ENCODE results near the gene YY1. TPM values are rescaled to one million over a fixed set of nuclear protein-coding genes. Genes with fewer than 3 reads are reported as not detected.
"Not testable (repeated sequence)": the region's sequence is repeated elsewhere in the genome, so short reads cannot be mapped to it uniquely, and the experiment has no call there.

The YY1 gene
- total RNA-seq, 1 experiment from 2014 or later, result 73.3 TPM

DNA sequence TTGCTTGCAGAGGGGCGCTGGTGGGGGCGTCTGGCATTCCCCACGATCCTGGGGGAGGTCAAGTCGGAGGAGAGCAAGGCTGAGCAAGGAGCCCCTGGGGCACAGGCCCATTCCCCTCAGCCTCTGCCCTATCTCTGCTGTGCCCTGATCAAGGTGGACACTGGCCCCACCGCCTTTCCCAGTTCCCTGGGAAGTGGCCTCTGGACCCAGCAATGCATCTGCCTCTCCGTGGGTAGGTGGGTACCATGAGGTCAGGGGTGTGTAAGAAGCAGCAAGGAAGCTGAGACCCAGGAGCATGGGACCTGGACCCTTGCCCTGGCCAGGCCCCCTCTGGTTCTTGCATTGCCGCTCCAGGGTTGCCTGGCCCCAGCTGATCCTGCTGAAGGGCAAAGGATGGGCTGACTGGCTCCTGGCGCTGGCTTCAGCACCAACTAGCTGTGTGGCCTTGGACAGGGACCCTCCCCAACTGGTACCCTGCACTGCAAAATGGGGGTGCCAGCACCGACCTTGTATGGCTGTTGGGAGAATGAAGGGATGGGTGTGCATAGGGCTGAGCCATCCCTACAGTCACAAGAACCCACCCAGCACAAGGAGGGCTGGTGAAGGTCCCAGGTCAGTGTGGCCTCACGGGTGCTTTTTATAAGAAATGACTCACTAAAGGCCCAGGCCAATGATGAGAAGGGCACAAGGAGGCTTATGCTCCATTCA is 47.7 kb downstream of the YY1 start:
- BruUV-seq (replicated peaks), result no TSS peak
- H3K4me1 Mint-ChIP-seq (ENCODE audit: insufficient read depth, unreplicated experiment), result peaks cover 17% of the 10 kb centered on the region
- intact Hi-C loops (cut with micrococcal nuclease), result no loop called here
- H3K4me3 Mint-ChIP-seq (ENCODE audit: unreplicated experiment), result peak overlapping the region; percentile 77
- TF ChIP-seq, protein P1, sequence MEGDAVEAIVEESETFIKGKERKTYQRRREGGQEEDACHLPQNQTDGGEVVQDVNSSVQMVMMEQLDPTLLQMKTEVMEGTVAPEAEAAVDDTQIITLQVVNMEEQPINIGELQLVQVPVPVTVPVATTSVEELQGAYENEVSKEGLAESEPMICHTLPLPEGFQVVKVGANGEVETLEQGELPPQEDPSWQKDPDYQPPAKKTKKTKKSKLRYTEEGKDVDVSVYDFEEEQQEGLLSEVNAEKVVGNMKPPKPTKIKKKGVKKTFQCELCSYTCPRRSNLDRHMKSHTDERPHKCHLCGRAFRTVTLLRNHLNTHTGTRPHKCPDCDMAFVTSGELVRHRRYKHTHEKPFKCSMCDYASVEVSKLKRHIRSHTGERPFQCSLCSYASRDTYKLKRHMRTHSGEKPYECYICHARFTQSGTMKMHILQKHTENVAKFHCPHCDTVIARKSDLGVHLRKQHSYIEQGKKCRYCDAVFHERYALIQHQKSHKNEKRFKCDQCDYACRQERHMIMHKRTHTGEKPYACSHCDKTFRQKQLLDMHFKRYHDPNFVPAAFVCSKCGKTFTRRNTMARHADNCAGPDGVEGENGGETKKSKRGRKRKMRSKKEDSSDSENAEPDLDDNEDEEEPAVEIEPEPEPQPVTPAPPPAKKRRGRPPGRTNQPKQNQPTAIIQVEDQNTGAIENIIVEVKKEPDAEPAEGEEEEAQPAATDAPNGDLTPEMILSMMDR (IDR thresholded peaks at IDR 0.05; ENCODE audit: unreplicated experiment), result no peak
- no peaks in the 10 kb centered on the region for H3K9me3 Mint-ChIP-seq (ENCODE audit: unreplicated experiment)
- H3K36me3 Mint-ChIP-seq (ENCODE audit: insufficient read depth, unreplicated experiment), result peaks cover 26% of the 10 kb centered on the region
- CTCF ChIA-PET, result interaction anchor here (0.6 to 2.4 kb wide), 16 partner anchors 8 to 768 kb away, joined by 3 to 30 read pairs (median 4); no protein-coding TSS in a partner anchor
- POLR2A ChIA-PET, result interaction anchor here (1.2 to 2.1 kb wide), 3 partner anchors 9 to 90 kb away, joined by 3 to 8 read pairs (median 5); a partner anchor contains a TSS
- H3K27me3 Mint-ChIP-seq (ENCODE audit: insufficient read depth, unreplicated experiment), result no peaks in the 10 kb centered on the region
- H3K27ac Mint-ChIP-seq (ENCODE audit: low read depth, unreplicated experiment), result peak overlapping the region; percentile 64
- no peak for DNase-seq (ENCODE audit: unreplicated experiment)

DNA sequence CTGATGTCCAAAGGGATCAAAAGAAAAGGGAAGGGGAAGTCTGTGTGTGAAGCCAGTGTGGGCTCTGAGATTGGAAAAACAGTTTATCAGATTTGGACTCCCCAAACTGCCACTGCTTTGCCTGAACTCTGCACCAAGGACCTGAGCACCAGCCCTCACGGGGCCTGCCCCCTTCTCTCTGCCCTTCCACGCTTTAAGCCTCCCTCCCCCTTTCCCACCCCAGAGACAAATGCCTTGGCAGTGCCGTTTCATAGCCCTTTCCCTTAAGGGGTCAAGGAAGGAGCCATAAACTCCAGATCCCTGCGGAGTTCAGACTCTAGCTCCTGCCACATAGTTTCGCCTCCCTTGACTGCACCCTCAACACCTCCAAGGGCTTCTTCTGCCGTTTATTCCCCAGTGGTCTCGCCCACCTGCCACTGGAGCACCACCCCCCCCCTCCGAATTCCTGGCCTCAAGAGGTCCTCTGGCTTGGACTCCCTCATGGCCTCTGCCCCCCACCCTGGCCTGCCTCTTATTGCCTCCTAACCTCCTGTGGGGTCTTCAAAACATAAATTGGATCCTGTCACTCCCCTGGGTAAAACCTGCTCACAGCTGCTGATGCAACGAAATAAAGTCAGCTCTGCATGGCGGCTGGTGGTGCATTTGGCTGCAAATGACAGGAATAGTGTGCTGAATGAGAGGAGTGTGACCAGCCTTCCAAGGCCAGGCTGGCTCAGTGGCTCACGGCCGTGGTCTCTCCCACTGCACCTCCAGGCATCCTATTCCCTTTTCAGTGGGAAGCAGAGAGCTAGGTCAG is 48.5 kb downstream of the YY1 start:
- H3K27me3 Mint-ChIP-seq (ENCODE audit: insufficient read depth, unreplicated experiment), result no peaks in the 10 kb centered on the region
- DNase-seq (ENCODE audit: unreplicated experiment), result no peak
- peaks cover 20% of the 10 kb centered on the region for H3K36me3 Mint-ChIP-seq (ENCODE audit: insufficient read depth, unreplicated experiment)
- H3K4me1 Mint-ChIP-seq (ENCODE audit: insufficient read depth, unreplicated experiment), result peaks cover 11% of the 10 kb centered on the region
- POLR2A ChIA-PET, result interaction anchor here (1.4 kb wide), 1 partner anchor 9 kb away, joined by 5 read pairs; no protein-coding TSS in a partner anchor
- CTCF ChIA-PET, result interaction anchor here (0.6 to 2.1 kb wide), 5 partner anchors 11 to 91 kb away, joined by 3 to 8 read pairs (median 4); no protein-coding TSS in a partner anchor
- no peak overlapping the region for H3K4me3 Mint-ChIP-seq (ENCODE audit: unreplicated experiment)
- intact Hi-C loops (cut with micrococcal nuclease), result no loop called here
- TF ChIP-seq, protein P1 (IDR thresholded peaks at IDR 0.05; ENCODE audit: unreplicated experiment), result no peak
- no TSS peak for BruUV-seq (replicated peaks)
- H3K27ac Mint-ChIP-seq (ENCODE audit: low read depth, unreplicated experiment), result no peak overlapping the region
- H3K9me3 Mint-ChIP-seq (ENCODE audit: unreplicated experiment), result no peaks in the 10 kb centered on the region

DNA sequence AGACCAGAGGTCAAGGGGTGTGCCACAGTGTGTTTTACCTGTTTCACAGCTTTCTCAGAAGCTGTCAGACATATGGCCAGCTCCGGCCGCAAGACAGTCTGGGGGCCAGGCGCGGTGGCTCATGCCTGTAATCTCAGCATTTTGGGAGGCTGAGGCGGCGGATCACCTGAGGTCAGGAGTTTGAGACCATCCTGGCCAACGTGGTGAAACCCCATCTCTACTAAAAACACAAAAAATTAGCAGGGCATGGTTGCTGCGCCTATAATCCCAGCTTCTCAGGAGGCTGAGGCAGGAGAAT is 49.0 kb downstream of the YY1 start:
- BruUV-seq (replicated peaks); intact Hi-C loops (cut with micrococcal nuclease); POLR2A ChIA-PET; H3K27ac Mint-ChIP-seq (ENCODE audit: low read depth, unreplicated experiment); H3K27me3 Mint-ChIP-seq (ENCODE audit: insufficient read depth, unreplicated experiment); H3K4me1 Mint-ChIP-seq (ENCODE audit: insufficient read depth, unreplicated experiment); H3K9me3 Mint-ChIP-seq (ENCODE audit: unreplicated experiment); H3K4me3 Mint-ChIP-seq (ENCODE audit: unreplicated experiment); DNase-seq (ENCODE audit: unreplicated experiment): not testable (repeated sequence)
- peaks cover 14% of the 10 kb centered on the region for H3K36me3 Mint-ChIP-seq (ENCODE audit: insufficient read depth, unreplicated experiment)
- CTCF ChIA-PET, result interaction anchor here (0.9 to 1.2 kb wide), 2 partner anchors 12 to 90 kb away, joined by 4 to 5 read pairs; no protein-coding TSS in a partner anchor

DNA sequence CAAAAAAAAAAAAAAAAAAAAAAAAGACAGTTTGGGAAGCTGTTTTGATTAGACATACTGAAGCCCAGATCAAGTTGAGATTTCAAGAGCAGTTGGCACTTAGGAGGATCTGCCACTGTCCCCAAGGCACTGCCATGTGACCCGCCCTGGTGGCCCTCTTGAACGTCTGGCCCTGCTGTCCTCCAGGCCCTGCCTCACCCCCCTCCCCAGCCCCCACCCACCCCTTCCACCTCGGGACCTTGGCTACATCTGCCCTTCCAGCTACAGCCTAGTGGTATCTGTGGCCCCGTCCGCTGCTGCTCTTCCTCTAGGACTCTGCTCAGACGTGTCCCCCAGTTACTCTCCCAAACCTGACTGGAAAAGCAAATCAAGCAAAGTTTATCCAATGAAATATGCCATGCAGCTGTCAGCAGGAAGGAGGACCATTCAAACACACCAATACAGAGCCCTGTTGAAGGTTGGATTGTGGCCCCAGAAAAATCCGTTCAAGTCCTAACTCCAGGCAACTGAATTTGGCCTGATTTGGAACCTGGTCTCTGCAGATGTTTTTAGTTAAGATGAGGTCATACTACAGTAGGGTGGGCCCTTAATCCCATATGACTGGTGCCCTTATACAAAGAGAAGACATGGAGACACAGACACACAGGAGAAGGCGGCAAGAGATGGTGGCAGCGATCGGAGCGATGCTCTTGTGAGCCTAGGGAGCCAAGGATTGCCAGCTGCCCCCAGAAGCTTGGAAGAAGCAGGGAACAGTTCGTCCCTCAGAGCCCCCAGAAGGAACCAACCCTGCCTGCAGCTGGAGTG is 49.6 kb downstream of the YY1 start:
- Mint-ChIP-seq H3K4me3 (ENCODE audit: unreplicated experiment) (no peak overlapping the region), H3K4me1 (ENCODE audit: insufficient read depth, unreplicated experiment) (peaks cover 5% of the 10 kb centered on the region), H3K27me3 (ENCODE audit: insufficient read depth, unreplicated experiment) (no peaks in the 10 kb centered on the region), H3K27ac (ENCODE audit: low read depth, unreplicated experiment) (no peak overlapping the region), H3K9me3 (ENCODE audit: unreplicated experiment) (no peaks in the 10 kb centered on the region), H3K36me3 (ENCODE audit: insufficient read depth, unreplicated experiment) (peaks cover 11% of the 10 kb centered on the region)
- POLR2A ChIA-PET, result no interaction called here
- intact Hi-C loops (cut with micrococcal nuclease), result no loop called here
- BruUV-seq (replicated peaks), result no TSS peak
- TF ChIP-seq, protein P1 (IDR thresholded peaks at IDR 0.05; ENCODE audit: unreplicated experiment), result no peak
- no peak for DNase-seq (ENCODE audit: unreplicated experiment)
- CTCF ChIA-PET, result interaction anchor here (0.9 to 1.2 kb wide), 2 partner anchors 12 to 89 kb away, joined by 4 to 5 read pairs; no protein-coding TSS in a partner anchor

Measured in MCF 10A (cell line).